A549 (cell line): Measurements from ENCODE around the gene CERS6. TPM values are rescaled to one million over a fixed set of nuclear protein-coding genes. Genes with fewer than 3 reads are reported as not detected.

ENCODE experiments used
- ATAC-seq, 2 experiments: fragments of 200-7000 bp in 1 of 2; fragments of >200 bp in 1 of 2; cut with Nextera tagmentation in 1 of 2; cut with Tn5 transposase in 1 of 2; 3 replicates each; pipeline versions ENCODE4 v1.8.0 to v1.9.1; 2018 to 2020; ENCODE audit warnings: mild to moderate bottlenecking in 1 of 2, moderate library complexity in 1 of 2
- CTCF ChIA-PET: fragments of 300-600 bp; sonication (Branson Sonifier 250); formaldehyde crosslinking; extraction: SDS; loops from one replicate; lab custom pipeline; 2021; ENCODE audit warnings: antibody characterized with exemption, inconsistent platforms; lab: Yijun Ruan, JAX
- POLR2A ChIA-PET: fragments of 350-600 bp; formaldehyde crosslinking; extraction: SDS; loops from one replicate; lab custom pipeline; 2021; ENCODE audit warnings: antibody characterized with exemption, inconsistent platforms; lab: Yijun Ruan, JAX
- DNase-seq, 2 experiments: peaks; one replicate each; pipeline versions ENCODE4 v3.0.0 to v3.0.0-alpha.2; 2011 to 2016; ENCODE audit warnings: low read depth in 1 of 2, low spot score in 1 of 2
- FAIRE-seq: peaks from 2 replicates; lab custom pipeline; 2011; peaks lifted over from hg19 to GRCh38; lab: Jason Lieb, UNC
- H3K27ac ChIP-seq, 2 experiments: fragments of >200 bp; sonication (Bioruptor Twin); formaldehyde crosslinking; 3 replicates each; pipeline ENCODE4 v1.5.1; 2016 to 2017
- H3K4me1 ChIP-seq: fragments of >200 bp; sonication (Bioruptor Twin); formaldehyde crosslinking; 3 replicates; pipeline ENCODE4 v1.6.1; 2016
- H3K4me2 ChIP-seq: fragments of >200 bp; sonication (Bioruptor Twin); formaldehyde crosslinking; 3 replicates; pipeline ENCODE4 v1.6.1; 2016
- H3K4me3 ChIP-seq: fragments of >200 bp; sonication (Bioruptor Twin); formaldehyde crosslinking; 3 replicates; pipeline ENCODE4 v1.5.1; 2016
- H3K9me3 ChIP-seq: fragments of >200 bp; sonication (Bioruptor Twin); formaldehyde crosslinking; 3 replicates; pipeline ENCODE4 v1.6.1; 2016
- ATOH8 ChIP-seq: fragments of 250-450 bp; sonication (Bioruptor Pico); IDR thresholded peaks from 2 replicates; pipeline ENCODE4 v1.5.0; 2020; ENCODE audit warnings: low read depth, mild to moderate bottlenecking, moderate library complexity
- CBX2 ChIP-seq: fragments of 200-600 bp; sonication (generic); IDR thresholded peaks from 2 replicates; pipeline ENCODE4 v1.6.1; 2016; ENCODE audit warnings: low read depth, mild to moderate bottlenecking, borderline replicate concordance
- CEBPB ChIP-seq, 2 experiments: fragments of >200 bp in 1 of 2; sonication (Bioruptor Twin) in 1 of 2; formaldehyde crosslinking in 1 of 2; IDR thresholded peaks; 2 replicates each; pipeline ENCODE4 v1.6.1; 2012 to 2016
- E2F6 ChIP-seq: IDR thresholded peaks from 2 replicates; pipeline ENCODE4 v1.6.1; 2012; ENCODE audit warnings: low read depth, borderline replicate concordance
- EHMT2 ChIP-seq: fragments of 200-600 bp; sonication (generic); IDR thresholded peaks from 2 replicates; pipeline ENCODE4 v1.6.1; 2016; ENCODE audit warnings: antibody characterized with exemption, low read depth, mild to moderate bottlenecking, moderate library complexity
- EP300 ChIP-seq, 2 experiments: fragments of >200 bp; sonication (Bioruptor Twin); formaldehyde crosslinking; IDR thresholded peaks; 2 replicates in 1 of 2; 3 replicates in 1 of 2; pipeline ENCODE4 v1.6.1; 2016 to 2017
- FOSL2 ChIP-seq, 2 experiments: fragments of 450-650 bp in 1 of 2; fragments of >200 bp in 1 of 2; sonication (Bioruptor Twin) in 1 of 2; formaldehyde crosslinking; IDR thresholded peaks; 2 replicates each; pipeline versions ENCODE4 v1.5.0 to v1.6.1; 2016 to 2020; ENCODE audit warnings: mild to moderate bottlenecking in 1 of 2, moderate library complexity in 1 of 2
- FOXS1 ChIP-seq: fragments of 250-450 bp; sonication (Bioruptor Pico); IDR thresholded peaks from 2 replicates; pipeline ENCODE4 v1.5.0; 2020; ENCODE audit warnings: mild to moderate bottlenecking, moderate library complexity
- HDAC2 ChIP-seq: fragments of 200-600 bp; sonication (generic); IDR thresholded peaks from 2 replicates; pipeline ENCODE4 v1.6.1; 2016
- HES2 ChIP-seq: fragments of >200 bp; sonication (Bioruptor Twin); formaldehyde crosslinking; IDR thresholded peaks from 2 replicates; pipeline ENCODE4 v1.6.1; 2016
- HMGXB4 ChIP-seq: fragments of 250-450 bp; sonication (Bioruptor Pico); IDR thresholded peaks from 2 replicates; pipeline ENCODE4 v1.5.0; 2021; ENCODE audit warnings: mild to moderate bottlenecking, moderate library complexity, borderline replicate concordance
- HOXA7 ChIP-seq: fragments of 250-450 bp; sonication (Bioruptor Pico); IDR thresholded peaks from 2 replicates; pipeline ENCODE4 v1.5.0; 2020; ENCODE audit warnings: mild to moderate bottlenecking, moderate library complexity
- KDM1A ChIP-seq: fragments of 200-600 bp; sonication (generic); IDR thresholded peaks from 2 replicates; pipeline ENCODE4 v1.6.1; 2016; ENCODE audit warnings: low read depth, mild to moderate bottlenecking
- MAX ChIP-seq: IDR thresholded peaks from 2 replicates; pipeline ENCODE4 v1.6.1; 2012
- MYC ChIP-seq: IDR thresholded peaks from 2 replicates; pipeline ENCODE4 v1.6.1; 2012; ENCODE audit warnings: mild to moderate bottlenecking, inconsistent platforms, low read length, improper control_type of control experiment, borderline replicate concordance
- NPAS2 ChIP-seq: fragments of 250-450 bp; sonication (Bioruptor Pico); IDR thresholded peaks from 2 replicates; pipeline ENCODE4 v1.8.0; 2022; ENCODE audit warnings: mild to moderate bottlenecking, moderate library complexity, borderline replicate concordance
- PBX3 ChIP-seq: IDR thresholded peaks from 2 replicates; pipeline ENCODE4 v1.6.1; 2012
- POLR2A ChIP-seq: IDR thresholded peaks from 2 replicates; pipeline ENCODE4 v1.6.1; 2012; ENCODE audit warnings: mild to moderate bottlenecking, low read length
- RAD21 ChIP-seq, 2 experiments: fragments of >200 bp in 1 of 2; sonication (Bioruptor Twin) in 1 of 2; formaldehyde crosslinking in 1 of 2; IDR thresholded peaks in 1 of 2; conservative IDR thresholded peaks in 1 of 2; 2 replicates in 1 of 2; 3 replicates in 1 of 2; pipeline ENCODE4 v1.6.1; 2012 to 2018; ENCODE audit warnings: inconsistent platforms in 1 of 2
- RARB ChIP-seq: fragments of 250-450 bp; sonication (Bioruptor Pico); IDR thresholded peaks from 2 replicates; pipeline ENCODE4 v1.8.0; 2021; ENCODE audit warnings: mild to moderate bottlenecking, moderate library complexity
- SMC3 ChIP-seq: fragments of >200 bp; sonication (Bioruptor Twin); formaldehyde crosslinking; IDR thresholded peaks from 3 replicates; pipeline ENCODE4 v1.6.1; 2018; ENCODE audit warnings: inconsistent platforms
- TP53 ChIP-seq: fragments of 250-450 bp; sonication (Bioruptor Pico); IDR thresholded peaks from 2 replicates; pipeline ENCODE4 v1.5.0; 2021; ENCODE audit warnings: mild to moderate bottlenecking, moderate library complexity
- USF2 ChIP-seq: fragments of 450-650 bp; IDR thresholded peaks from 2 replicates; pipeline ENCODE4 v1.6.1; 2014; ENCODE audit warnings: antibody characterized with exemption
- ZFP36 ChIP-seq: fragments of 450-650 bp; IDR thresholded peaks from 2 replicates; pipeline ENCODE4 v1.6.1; 2014; ENCODE audit warnings: borderline replicate concordance; ENCODE audit not compliant: partially characterized antibody
- ZSCAN20 ChIP-seq: fragments of 250-450 bp; sonication (Bioruptor Pico); IDR thresholded peaks from 2 replicates; pipeline ENCODE4 v1.8.0; 2022; ENCODE audit warnings: mild to moderate bottlenecking, moderate library complexity
- WGBS: methylation state at CpG from one replicate; pipeline ENCODE4 v1.1.6; 2017; ENCODE audit errors: missing lambda C conversion rate; 5-methylcytosine and 5-hydroxymethylcytosine counted together
- polyA plus RNA-seq, 4 experiments: library from polyadenylated mRNA; depleted of rRNA in 3 of 4; stranded (reverse); fragments of >200 nt; fragmentation: RNase III in 1 of 4; extraction: RNeasy Plus Mini Kit Qiagen cat#74134 plus additional on column Dnase treatment in 1 of 4; gene quantifications; 2 replicates in 3 of 4; 3 replicates in 1 of 4; pipeline ENCODE4 v1.2.3, GENCODE V29; 2011 to 2017

CERS6 gene
- polyA plus RNA-seq, 2 of the 4 experiments (the other 2 are of a cell fraction) = 12.0 to 16.9 TPM

GRCh38 chr2:168726375-168726774 lies 270.3 kb downstream of the CERS6 start:
- H3K4me3 ChIP-seq = no peak overlapping the region
- WGBS = 50% methylated on average over 3 of the region's 3 CpGs
- no peak overlapping the region for H3K4me2 ChIP-seq
- TF ChIP-seq ATOH8 = no peak
- TF ChIP-seq SMC3 = no peak
- TF ChIP-seq RARB = no peak
- no peak for TF ChIP-seq FOXS1 (CRISPR knock-in tag)
- TF ChIP-seq HMGXB4 (CRISPR knock-in tag) = no peak
- TF ChIP-seq HES2 = no peak
- TF ChIP-seq ZFP36 = no peak
- no peak for TF ChIP-seq POLR2A
- TF ChIP-seq HDAC2 = no peak
- no peaks in the 10 kb centered on the region for H3K4me1 ChIP-seq
- ChIA-PET CTCF (interaction anchor here (1.0 kb wide), 1 partner anchor 209 kb away, joined by 3 read pairs; no protein-coding TSS in a partner anchor), POLR2A (no interaction called here)
- DNase-seq (no peak), FAIRE-seq (no peak), ATAC-seq (no peak)
- H3K27ac ChIP-seq = no peak overlapping the region
- no peaks in the 10 kb centered on the region for H3K9me3 ChIP-seq

GRCh38 chr2:168727904-168728470 lies 271.9 kb downstream of the CERS6 start:
- H3K9me3 ChIP-seq = no peaks in the 10 kb centered on the region
- H3K4me1 ChIP-seq = no peaks in the 10 kb centered on the region
- no peak for FAIRE-seq
- H3K27ac ChIP-seq = no peak overlapping the region
- H3K4me2 ChIP-seq = no peak overlapping the region
- H3K4me3 ChIP-seq = no peak overlapping the region
- no peak for ATAC-seq
- ChIA-PET CTCF (interaction anchor here (0.6 kb wide), 1 partner anchor 205 kb away, joined by 4 read pairs; no protein-coding TSS in a partner anchor), POLR2A (no interaction called here)
- whole genome bisulfite sequencing = 97% methylated on average over 5 of the region's 5 CpGs
- TF ChIP-seq USF2 = no peak
- no peak for TF ChIP-seq EP300 (IDR thresholded peaks at IDR 0.05)
- TF ChIP-seq NPAS2 = no peak
- TF ChIP-seq ZSCAN20 = no peak
- TF ChIP-seq FOSL2 (IDR thresholded peaks at IDR 0.05) = no peak
- TF ChIP-seq FOSL2 (CRISPR knock-in tag; IDR thresholded peaks at IDR 0.05) = no peak
- no peak for TF ChIP-seq CEBPB (IDR thresholded peaks at IDR 0.05)
- no peak for TF ChIP-seq CBX2
- no peak for TF ChIP-seq MAX
- TF ChIP-seq TP53 (CRISPR knock-in tag) = no peak
- no peak for TF ChIP-seq KDM1A
- TF ChIP-seq EHMT2 = no peak
- no peak for TF ChIP-seq ATOH8
- no peak for DNase-seq

- CTCF ChIA-PET = no interaction called here
Observed at GRCh38 chr2:168729455-168729854, 273.4 kb downstream of the CERS6 start.

More at GRCh38 chr2:168729455-168729854, 273.4 kb downstream of the CERS6 start:
- H3K27ac ChIP-seq = no peak overlapping the region
- TF ChIP-seq ATOH8 (no peak), HOXA7 (no peak), RAD21 (conservative IDR thresholded peaks at IDR 0.05 in 1 of 2, IDR thresholded peaks at IDR 0.05 in 1 of 2) (no peak), MYC (no peak), PBX3 (no peak), FOXS1 (CRISPR knock-in tag) (no peak), E2F6 (no peak)
- TF ChIP-seq, all 56 proteins: peak for 0
- Histone ChIP-seq H3K4me3 (no peak overlapping the region), H3K4me1 (no peaks in the 10 kb centered on the region), H3K4me2 (no peak overlapping the region), H3K9me3 (no peaks in the 10 kb centered on the region)
- DNase-seq (no peak), FAIRE-seq (no peak), ATAC-seq (no peak)
- POLR2A ChIA-PET = no interaction called here
- 83% methylated on average over 2 of the region's 2 CpGs for WGBS
